Measurements from ENCODE around the gene DDX51. TPM values are rescaled to one million over a fixed set of nuclear protein-coding genes. Genes with fewer than 3 reads are reported as not detected.

Gene DDX51
- total RNA-seq, 1 experiment from 2014 or later, result 38.1 TPM

DNA sequence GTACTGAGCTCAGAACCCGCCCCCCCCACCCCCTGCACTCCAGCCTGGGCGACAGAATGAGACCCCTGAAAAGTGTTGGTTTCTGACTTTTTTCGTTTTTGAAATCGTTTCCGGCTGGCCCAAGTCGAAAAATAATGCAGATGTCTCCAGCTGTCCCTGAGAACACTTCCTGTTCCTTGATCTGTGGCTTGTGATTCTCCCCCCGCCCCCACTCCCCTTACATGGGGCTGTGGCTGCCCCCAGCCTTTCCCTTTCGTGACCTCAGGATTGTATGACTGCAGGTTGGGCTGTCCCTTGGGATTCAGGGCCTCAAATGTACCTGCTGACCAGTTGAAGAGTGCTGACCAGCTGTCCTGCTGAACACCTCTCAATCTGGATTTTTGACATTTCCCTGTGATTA is 34.2 kb upstream of the DDX51 start:
- no peak for TF ChIP-seq SIN3A (IDR thresholded peaks at IDR 0.05; ENCODE audit: low read depth)
- TF ChIP-seq, protein P1, sequence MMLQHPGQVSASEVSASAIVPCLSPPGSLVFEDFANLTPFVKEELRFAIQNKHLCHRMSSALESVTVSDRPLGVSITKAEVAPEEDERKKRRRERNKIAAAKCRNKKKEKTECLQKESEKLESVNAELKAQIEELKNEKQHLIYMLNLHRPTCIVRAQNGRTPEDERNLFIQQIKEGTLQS (IDR thresholded peaks at IDR 0.05), result no peak
- no peak for TF ChIP-seq RAD21 (IDR thresholded peaks at IDR 0.05; ENCODE audit: low read depth)
- no peak for TF ChIP-seq EZH2 (IDR thresholded peaks at IDR 0.05)
- Histone ChIP-seq H3K4me1 (ENCODE audit: control insufficient read depth in 1 of 2, insufficient read depth in 2 of 2, low read length in 2 of 2) (no peaks in the 10 kb centered on the region), H3K27ac (ENCODE audit: low read depth, low read length) (no peak overlapping the region), H3K9ac (ENCODE audit: low read length) (no peak overlapping the region), H3K27me3 (ENCODE audit: insufficient read depth, low read length) (no peaks in the 10 kb centered on the region), H4K20me1 (ENCODE audit: insufficient read depth) (no peaks in the 10 kb centered on the region), H3K4me3 (replicated peaks in 1 of 2; ENCODE audit: low read depth in 1 of 2, low read length in 2 of 2) (no peak overlapping the region), H3K36me3 (ENCODE audit: control insufficient read depth in 1 of 2, insufficient read depth in 2 of 2, low read length in 2 of 2) (no peaks in the 10 kb centered on the region), H3K9me3 (ENCODE audit: control insufficient read depth in 1 of 2, insufficient read depth in 1 of 2, low read depth in 1 of 2, low read length in 2 of 2) (no peaks in the 10 kb centered on the region), H2AFZ (ENCODE audit: low read depth, low read length, poor library complexity, severe bottlenecking) (no peak overlapping the region), H3K4me2 (ENCODE audit: low read length) (no peak overlapping the region), H3K79me2 (ENCODE audit: insufficient read depth, low read length) (no peaks in the 10 kb centered on the region), H3K9me2 (ENCODE audit: insufficient read depth) (no peaks in the 10 kb centered on the region)
- ChIA-PET RAD21 (ENCODE audit: low non-redundant PET in 1 of 2, low total read pairs in 2 of 2, uncharacterized antibody in 2 of 2, unreplicated experiment in 2 of 2) (no interaction called here), CTCF (no interaction called here), POLR2A (no interaction called here)
- no TSS peak for BruUV-seq (replicated peaks)
- intact Hi-C loops (cut with micrococcal nuclease), result no loop called here
- ATAC-seq (no peak), DNase-seq (ENCODE audit: low read depth, low spot score) (no peak)

DNA sequence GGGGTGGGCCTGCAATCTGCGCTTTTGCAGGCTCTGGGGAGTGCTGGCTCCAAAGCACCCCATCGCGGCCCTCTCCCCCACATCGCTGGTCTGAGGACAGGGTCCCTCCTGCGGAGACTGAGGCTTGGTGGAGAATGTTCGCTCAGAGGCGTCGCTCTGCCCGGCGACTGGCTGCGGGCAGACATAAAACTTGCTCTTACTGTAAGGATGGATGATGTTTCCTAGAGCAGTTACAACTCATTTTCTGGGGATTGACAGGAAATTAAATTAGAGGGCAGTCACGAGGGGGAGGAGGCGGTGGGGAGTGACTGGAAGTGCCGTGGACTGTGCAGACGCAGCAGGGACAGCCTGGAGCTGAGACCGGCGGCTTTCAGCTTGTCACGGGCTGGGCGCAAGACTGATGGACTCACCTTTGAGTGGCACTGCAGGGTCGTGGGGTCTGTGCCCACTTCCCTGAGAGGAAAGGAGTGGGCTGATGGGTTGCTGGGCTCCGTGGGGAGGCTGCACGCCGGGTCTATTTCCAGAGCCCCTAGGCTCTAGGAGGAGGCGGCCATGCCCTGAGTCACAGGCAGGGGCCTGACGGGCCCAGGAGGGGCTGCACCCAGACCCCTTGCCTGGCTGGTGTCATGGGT is 32.9 kb upstream of the DDX51 start:
- intact Hi-C loops (cut with micrococcal nuclease), result no loop called here
- Histone ChIP-seq H2AFZ (ENCODE audit: low read depth, low read length, poor library complexity, severe bottlenecking) (no peak overlapping the region), H3K9me3 (ENCODE audit: control insufficient read depth in 1 of 2, insufficient read depth in 1 of 2, low read depth in 1 of 2, low read length in 2 of 2) (no peaks in the 10 kb centered on the region), H3K4me3 (replicated peaks in 1 of 2; ENCODE audit: low read depth in 1 of 2, low read length in 2 of 2) (no peak overlapping the region), H3K27ac (ENCODE audit: low read depth, low read length) (no peak overlapping the region), H3K9ac (ENCODE audit: low read length) (no peak overlapping the region), H3K79me2 (ENCODE audit: insufficient read depth, low read length) (no peaks in the 10 kb centered on the region), H3K36me3 (ENCODE audit: control insufficient read depth in 1 of 2, insufficient read depth in 2 of 2, low read length in 2 of 2) (no peaks in the 10 kb centered on the region), H3K4me1 (ENCODE audit: control insufficient read depth in 1 of 2, insufficient read depth in 2 of 2, low read length in 2 of 2) (no peaks in the 10 kb centered on the region), H3K9me2 (ENCODE audit: insufficient read depth) (no peaks in the 10 kb centered on the region), H4K20me1 (ENCODE audit: insufficient read depth) (no peaks in the 10 kb centered on the region), H3K27me3 (ENCODE audit: insufficient read depth, low read length) (no peaks in the 10 kb centered on the region), H3K4me2 (ENCODE audit: low read length) (no peak overlapping the region)
- CTCF ChIA-PET, result no interaction called here
- ATAC-seq, result no peak
- RAD21 ChIA-PET (ENCODE audit: low non-redundant PET in 1 of 2, low total read pairs in 2 of 2, uncharacterized antibody in 2 of 2, unreplicated experiment in 2 of 2), result no interaction called here
- TF ChIP-seq, protein P1 (IDR thresholded peaks at IDR 0.05), result no peak
- TF ChIP-seq ZFX (IDR thresholded peaks at IDR 0.05), result no peak
- no peak for TF ChIP-seq CEBPB (IDR thresholded peaks at IDR 0.05; ENCODE audit: low read depth)
- no peak for TF ChIP-seq SIN3A (IDR thresholded peaks at IDR 0.05; ENCODE audit: low read depth)
- TF ChIP-seq SP1 (IDR thresholded peaks at IDR 0.05; ENCODE audit: low read depth), result no peak
- TF ChIP-seq, protein P2, sequence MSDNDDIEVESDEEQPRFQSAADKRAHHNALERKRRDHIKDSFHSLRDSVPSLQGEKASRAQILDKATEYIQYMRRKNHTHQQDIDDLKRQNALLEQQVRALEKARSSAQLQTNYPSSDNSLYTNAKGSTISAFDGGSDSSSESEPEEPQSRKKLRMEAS (IDR thresholded peaks at IDR 0.05), result no peak
- TF ChIP-seq ZNF274 (IDR thresholded peaks at IDR 0.05; ENCODE audit: low read depth, low read length), result no peak
- TF ChIP-seq, protein P3, sequence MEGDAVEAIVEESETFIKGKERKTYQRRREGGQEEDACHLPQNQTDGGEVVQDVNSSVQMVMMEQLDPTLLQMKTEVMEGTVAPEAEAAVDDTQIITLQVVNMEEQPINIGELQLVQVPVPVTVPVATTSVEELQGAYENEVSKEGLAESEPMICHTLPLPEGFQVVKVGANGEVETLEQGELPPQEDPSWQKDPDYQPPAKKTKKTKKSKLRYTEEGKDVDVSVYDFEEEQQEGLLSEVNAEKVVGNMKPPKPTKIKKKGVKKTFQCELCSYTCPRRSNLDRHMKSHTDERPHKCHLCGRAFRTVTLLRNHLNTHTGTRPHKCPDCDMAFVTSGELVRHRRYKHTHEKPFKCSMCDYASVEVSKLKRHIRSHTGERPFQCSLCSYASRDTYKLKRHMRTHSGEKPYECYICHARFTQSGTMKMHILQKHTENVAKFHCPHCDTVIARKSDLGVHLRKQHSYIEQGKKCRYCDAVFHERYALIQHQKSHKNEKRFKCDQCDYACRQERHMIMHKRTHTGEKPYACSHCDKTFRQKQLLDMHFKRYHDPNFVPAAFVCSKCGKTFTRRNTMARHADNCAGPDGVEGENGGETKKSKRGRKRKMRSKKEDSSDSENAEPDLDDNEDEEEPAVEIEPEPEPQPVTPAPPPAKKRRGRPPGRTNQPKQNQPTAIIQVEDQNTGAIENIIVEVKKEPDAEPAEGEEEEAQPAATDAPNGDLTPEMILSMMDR (IDR thresholded peaks at IDR 0.05 in 2 of 3, conservative IDR thresholded peaks at IDR 0.05 in 1 of 3; ENCODE audit: borderline replicate concordance in 1 of 3, insufficient read depth in 1 of 3, low read depth in 2 of 3, low read length in 2 of 3), result no peak
- TF ChIP-seq POLR2AphosphoS5 (IDR thresholded peaks at IDR 0.05; ENCODE audit: low read depth, low read length), result no peak
- TF ChIP-seq ELF1 (IDR thresholded peaks at IDR 0.05; ENCODE audit: borderline replicate concordance, low read depth), result no peak
- TF ChIP-seq, protein P4, sequence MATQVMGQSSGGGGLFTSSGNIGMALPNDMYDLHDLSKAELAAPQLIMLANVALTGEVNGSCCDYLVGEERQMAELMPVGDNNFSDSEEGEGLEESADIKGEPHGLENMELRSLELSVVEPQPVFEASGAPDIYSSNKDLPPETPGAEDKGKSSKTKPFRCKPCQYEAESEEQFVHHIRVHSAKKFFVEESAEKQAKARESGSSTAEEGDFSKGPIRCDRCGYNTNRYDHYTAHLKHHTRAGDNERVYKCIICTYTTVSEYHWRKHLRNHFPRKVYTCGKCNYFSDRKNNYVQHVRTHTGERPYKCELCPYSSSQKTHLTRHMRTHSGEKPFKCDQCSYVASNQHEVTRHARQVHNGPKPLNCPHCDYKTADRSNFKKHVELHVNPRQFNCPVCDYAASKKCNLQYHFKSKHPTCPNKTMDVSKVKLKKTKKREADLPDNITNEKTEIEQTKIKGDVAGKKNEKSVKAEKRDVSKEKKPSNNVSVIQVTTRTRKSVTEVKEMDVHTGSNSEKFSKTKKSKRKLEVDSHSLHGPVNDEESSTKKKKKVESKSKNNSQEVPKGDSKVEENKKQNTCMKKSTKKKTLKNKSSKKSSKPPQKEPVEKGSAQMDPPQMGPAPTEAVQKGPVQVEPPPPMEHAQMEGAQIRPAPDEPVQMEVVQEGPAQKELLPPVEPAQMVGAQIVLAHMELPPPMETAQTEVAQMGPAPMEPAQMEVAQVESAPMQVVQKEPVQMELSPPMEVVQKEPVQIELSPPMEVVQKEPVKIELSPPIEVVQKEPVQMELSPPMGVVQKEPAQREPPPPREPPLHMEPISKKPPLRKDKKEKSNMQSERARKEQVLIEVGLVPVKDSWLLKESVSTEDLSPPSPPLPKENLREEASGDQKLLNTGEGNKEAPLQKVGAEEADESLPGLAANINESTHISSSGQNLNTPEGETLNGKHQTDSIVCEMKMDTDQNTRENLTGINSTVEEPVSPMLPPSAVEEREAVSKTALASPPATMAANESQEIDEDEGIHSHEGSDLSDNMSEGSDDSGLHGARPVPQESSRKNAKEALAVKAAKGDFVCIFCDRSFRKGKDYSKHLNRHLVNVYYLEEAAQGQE (IDR thresholded peaks at IDR 0.05; ENCODE audit: low read depth), result no peak
- BruUV-seq (replicated peaks), result no TSS peak
- POLR2A ChIA-PET, result interaction anchor here (1.9 kb wide), 1 partner anchor 12 kb away, joined by 8 read pairs; no protein-coding TSS in a partner anchor
- DNase-seq (ENCODE audit: low read depth, low spot score), result no peak

Measured in HCT116 (cell line).